SU-DHL-6 (cell line): ENCODE measurements around the gene RNASEH2C.
"Not testable (repeated sequence)": the region's sequence is repeated elsewhere in the genome, so short reads cannot be mapped to it uniquely, and the experiment has no call there.

Experiments
- H2AFZ ChIP-seq: fragments of 200-600 bp; sonication (generic); 2 replicates; pipeline ENCODE4 v1.6.1; 2014; ENCODE audit warnings: low read depth, mild to moderate bottlenecking, moderate library complexity, mixed read lengths, antibody characterized with exemption, low read length; ENCODE audit not compliant: severe bottlenecking
- H3F3A ChIP-seq: fragments of 200-600 bp; shearing (Covaris generic); 2 replicates; pipeline ENCODE4 v1.6.0; 2016; ENCODE audit warnings: antibody characterized with exemption, mild to moderate bottlenecking; ENCODE audit not compliant: insufficient read depth
- H3K27ac ChIP-seq: fragments of 200-600 bp; sonication (generic); 2 replicates; pipeline ENCODE4 v1.5.1; 2016; ENCODE audit warnings: low read depth, mild to moderate bottlenecking, low read length, moderate library complexity, mixed read lengths
- H3K27me3 ChIP-seq: fragments of 200-600 bp; sonication (generic), shearing (Covaris generic); 2 replicates; pipeline ENCODE4 v1.6.0; 2014; ENCODE audit warnings: mild to moderate bottlenecking, low read length
- H3K36me3 ChIP-seq: fragments of 200-600 bp; sonication (generic); 2 replicates; pipeline ENCODE4 v1.6.1; 2014; ENCODE audit warnings: mild to moderate bottlenecking, low read length, mixed read lengths
- H3K4me2 ChIP-seq: fragments of 300-600, 200-600 bp; shearing (Covaris generic), sonication (generic); 2 replicates; pipeline ENCODE4 v1.6.0; 2014; ENCODE audit warnings: low read length, low read depth, mild to moderate bottlenecking; ENCODE audit not compliant: poor library complexity, severe bottlenecking
- H3K4me3 ChIP-seq: fragments of 200-600 bp; sonication (generic); 2 replicates; pipeline ENCODE4 v1.5.1; 2014; ENCODE audit warnings: antibody characterized with exemption, low read length, mild to moderate bottlenecking, mixed read lengths; ENCODE audit not compliant: insufficient read depth, poor library complexity, severe bottlenecking
- H3K79me2 ChIP-seq: fragments of 200-600 bp; sonication (generic); 2 replicates; pipeline ENCODE4 v1.6.1; 2014; ENCODE audit warnings: mild to moderate bottlenecking, low read length, moderate library complexity; ENCODE audit not compliant: insufficient read depth
- H3K9ac ChIP-seq: fragments of 200-600 bp; sonication (generic); 2 replicates; pipeline ENCODE4 v1.7.0; 2014; ENCODE audit warnings: mild to moderate bottlenecking, low read length
- H3K9me2 ChIP-seq: fragments of 200-600 bp; sonication (generic); replicated peaks from 2 replicates; pipeline ENCODE4 v1.6.1; 2014; ENCODE audit warnings: low read length; ENCODE audit not compliant: insufficient read depth
- H3K9me3 ChIP-seq: fragments of 200-600 bp; sonication (generic); 2 replicates; pipeline ENCODE4 v1.6.1; 2014; ENCODE audit warnings: low read length, mixed read lengths; ENCODE audit not compliant: insufficient read depth
- H4K20me1 ChIP-seq: fragments of 200-600 bp; sonication (generic); 2 replicates; pipeline ENCODE4 v1.6.1; 2014; ENCODE audit warnings: low read depth, mild to moderate bottlenecking, antibody characterized with exemption, low read length, moderate library complexity, mixed read lengths
- CTCF ChIP-seq: fragments of 200-600 bp; sonication (generic); IDR thresholded peaks from one replicate; pipeline ENCODE4 v1.5.1; 2017; ENCODE audit warnings: antibody characterized with exemption, mild to moderate bottlenecking, low read length, moderate library complexity; ENCODE audit not compliant: insufficient read depth, poor library complexity, severe bottlenecking
- EZH2phosphoT487 ChIP-seq: fragments of 200-600 bp; sonication (generic), shearing (Covaris generic); conservative IDR thresholded peaks from 2 replicates; pipeline ENCODE4 v1.6.1; 2018; ENCODE audit warnings: mild to moderate bottlenecking, antibody characterized with exemption, low read length, moderate library complexity, mixed read lengths

The RNASEH2C gene

GRCh38 chr11:65696802-65697552, 23.6 kb downstream of the RNASEH2C start:
- Histone ChIP-seq H2AFZ (no peak overlapping the region), H3K27ac (no peak overlapping the region), H3K36me3 (no peaks in the 10 kb centered on the region), H3K79me2 (no peaks in the 10 kb centered on the region), H3K27me3 (no peaks in the 10 kb centered on the region), H3F3A (no peaks in the 10 kb centered on the region), H3K9me3 (no peaks in the 10 kb centered on the region), H4K20me1 (no peaks in the 10 kb centered on the region), H3K9me2 (no peaks in the 10 kb centered on the region), H3K4me3 (no peak overlapping the region), H3K4me2 (no peak overlapping the region), H3K9ac (no peak overlapping the region)
- TF ChIP-seq CTCF (no peak), EZH2phosphoT487 (no peak)

GRCh38 chr11:65695459-65696241, 24.9 kb downstream of the RNASEH2C start:
- H3K27ac ChIP-seq, result no peak overlapping the region
- H3K79me2 ChIP-seq, result no peaks in the 10 kb centered on the region
- H4K20me1 ChIP-seq, result no peaks in the 10 kb centered on the region
- H3K27me3 ChIP-seq, result no peaks in the 10 kb centered on the region
- no peak overlapping the region for H2AFZ ChIP-seq
- H3K9me3 ChIP-seq, result no peaks in the 10 kb centered on the region
- no peak overlapping the region for H3K9ac ChIP-seq
- no peaks in the 10 kb centered on the region for H3K9me2 ChIP-seq
- H3K4me3 ChIP-seq, result no peak overlapping the region
- TF ChIP-seq EZH2phosphoT487, result no peak
- no peak for TF ChIP-seq CTCF
- H3F3A ChIP-seq, result no peaks in the 10 kb centered on the region
- no peak overlapping the region for H3K4me2 ChIP-seq
- no peaks in the 10 kb centered on the region for H3K36me3 ChIP-seq

- Histone ChIP-seq H3K4me3 (no peak overlapping the region), H3K9me2 (no peaks in the 10 kb centered on the region), H3K79me2 (no peaks in the 10 kb centered on the region), H3K27ac (no peak overlapping the region), H3K27me3 (no peaks in the 10 kb centered on the region), H3F3A (no peaks in the 10 kb centered on the region), H3K4me2 (no peak overlapping the region), H3K9me3 (no peaks in the 10 kb centered on the region), H2AFZ (no peak overlapping the region), H3K9ac (no peak overlapping the region), H4K20me1 (no peaks in the 10 kb centered on the region), H3K36me3 (no peaks in the 10 kb centered on the region)
- TF ChIP-seq CTCF (no peak), EZH2phosphoT487 (no peak)
Observed at GRCh38 chr11:65692367-65692766, 28.2 kb downstream of the RNASEH2C start.

GRCh38 chr11:65691847-65692246, 28.8 kb downstream of the RNASEH2C start:
- not testable (repeated sequence) for H3K4me2 ChIP-seq, H4K20me1 ChIP-seq, H3K36me3 ChIP-seq, H3K9me2 ChIP-seq, H3K27me3 ChIP-seq, H3K9ac ChIP-seq, H3K4me3 ChIP-seq, H3K9me3 ChIP-seq, H3F3A ChIP-seq, H2AFZ ChIP-seq, H3K79me2 ChIP-seq, H3K27ac ChIP-seq
